Esophagus muscularis mucosa (tissue), 4 donors: Measurements from ENCODE around the gene BICDL1. TPM values are rescaled to one million over a fixed set of nuclear protein-coding genes. Genes with fewer than 3 reads are reported as not detected.

Experiments
- DNase-seq: peaks from one replicate; pipeline ENCODE4 v3.0.0-alpha.2; 2017; ENCODE audit errors: extremely low spot score
- H3K27ac ChIP-seq, 4 donors: fragments of 200-600 bp; sonication (generic); replicated peaks in 1 of 4; 1 replicate in 3 of 4; 2 replicates in 1 of 4; pipeline ENCODE4 v1.5.1; 2016 to 2019; ENCODE audit warnings: mild to moderate bottlenecking in 1 of 4
- H3K27me3 ChIP-seq, 4 donors: fragments of 200-600 bp; sonication (generic); one replicate each; pipeline versions ENCODE4 v1.5.1 to v1.6.0; 2016 to 2019
- H3K36me3 ChIP-seq, 4 donors: fragments of 200-600 bp; sonication (generic); one replicate each; pipeline ENCODE4 v1.5.1; 2016 to 2019
- H3K4me1 ChIP-seq, 4 donors: fragments of 200-600 bp; sonication (generic); one replicate each; pipeline ENCODE4 v1.5.1; 2016 to 2019
- H3K4me3 ChIP-seq, 4 donors: fragments of 200-600 bp; sonication (generic); 1 replicate in 2 of 4; 2 replicates in 2 of 4; pipeline ENCODE4 v1.5.1; 2016 to 2019; ENCODE audit warnings: mild to moderate bottlenecking in 4 of 4, moderate library complexity in 1 of 4
- H3K9me3 ChIP-seq, 4 donors: fragments of 200-600 bp; sonication (generic); 1 replicate in 3 of 4; 2 replicates in 1 of 4; pipeline ENCODE4 v1.5.1; 2016 to 2019
- CTCF ChIP-seq, 3 experiments: fragments of 200-600 bp in 2 of 3; fragments of 450-650 bp in 1 of 3; sonication (generic) in 2 of 3; IDR thresholded peaks; one replicate each; pipeline ENCODE4 v1.5.1; 2017 to 2019; ENCODE audit warnings: antibody characterized with exemption in 3 of 3, mild to moderate bottlenecking in 2 of 3, moderate library complexity in 1 of 3
- EP300 ChIP-seq: sonication (generic); formaldehyde crosslinking; IDR thresholded peaks from one replicate; pipeline ENCODE4 v1.6.1; 2017; ENCODE audit warnings: antibody characterized with exemption
- POLR2A ChIP-seq: fragments of 450-650 bp; IDR thresholded peaks from one replicate; pipeline ENCODE4 v1.6.1; 2017; ENCODE audit warnings: antibody characterized with exemption, moderate library complexity, mild to moderate bottlenecking, low read depth
- POLR2AphosphoS5 ChIP-seq, 2 donors: sonication (generic); formaldehyde crosslinking; IDR thresholded peaks; one replicate each; pipeline ENCODE4 v1.6.1; 2017; ENCODE audit warnings: antibody characterized with exemption in 2 of 2
- WGBS: methylation state at CpG from one replicate; pipeline ENCODE4 v1.1.5; 2018; 5-methylcytosine and 5-hydroxymethylcytosine counted together
- intact Hi-C: fragments of 100-400 bp; cut with DNase I; formaldehyde crosslinking; loops from one replicate; pipeline ENCODE4 v1.15.1; 2023
- total RNA-seq, 4 donors: library from RNA; depleted of rRNA; stranded (reverse); fragments of >200 nt; gene quantifications; one replicate each; pipeline versions ENCODE4 v1.1.0 to v1.2.1, GENCODE V29; 2016

BICDL1 gene
- total RNA-seq, 4 donors from 2014 or later, result 0.17 to 1.2 (median 0.77) TPM

DNA sequence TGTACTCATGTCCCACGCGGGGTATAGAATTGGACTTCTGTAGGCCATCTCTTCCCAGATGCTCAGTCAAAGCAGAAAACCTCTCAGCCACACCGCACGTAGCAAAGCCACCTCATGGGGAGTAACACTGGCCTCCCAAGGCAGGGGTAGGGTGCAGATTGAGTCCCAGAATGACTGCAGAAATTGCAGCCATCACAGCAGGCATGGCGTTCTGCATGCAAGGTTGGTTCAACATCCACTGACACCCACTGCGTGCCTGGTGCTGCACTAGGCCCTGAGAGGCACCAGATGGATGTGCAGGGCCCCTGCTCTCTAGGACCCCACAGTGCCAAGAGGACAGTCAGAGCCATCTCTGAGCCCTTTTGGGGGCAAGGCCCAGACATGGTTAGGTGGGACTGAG is 87.6 kb downstream of the BICDL1 start:
- Histone ChIP-seq H3K27me3 (no peaks in the 10 kb centered on the region), H3K27ac (no peak overlapping the region), H3K4me3 (no peak overlapping the region), H3K36me3 (no peaks in the 10 kb centered on the region), H3K4me1 (no peaks in the 10 kb centered on the region), H3K9me3 (no peaks in the 10 kb centered on the region)
- DNase-seq, result no peak
- whole genome bisulfite sequencing, result 91% methylated on average over 6 of the region's 6 CpGs
- TF ChIP-seq CTCF (IDR thresholded peaks at IDR 0.05) (no peak), POLR2AphosphoS5 (IDR thresholded peaks at IDR 0.05) (no peak), EP300 (no peak), POLR2A (no peak)
- intact Hi-C loops, result no loop called here

GRCh38 chr12:120077260-120077659 is 88.2 kb downstream of the BICDL1 start:
- no peak overlapping the region for H3K4me3 ChIP-seq
- intact Hi-C loops, result no loop called here
- 82% methylated on average over 6 of the region's 6 CpGs for WGBS
- no peak for TF ChIP-seq POLR2AphosphoS5 (IDR thresholded peaks at IDR 0.05)
- TF ChIP-seq POLR2A, result no peak
- no peak for TF ChIP-seq CTCF (IDR thresholded peaks at IDR 0.05)
- TF ChIP-seq EP300, result no peak
- no peaks in the 10 kb centered on the region for H3K36me3 ChIP-seq
- no peaks in the 10 kb centered on the region for H3K4me1 ChIP-seq
- H3K9me3 ChIP-seq, result no peaks in the 10 kb centered on the region
- no peak overlapping the region for H3K27ac ChIP-seq
- DNase-seq, result no peak
- H3K27me3 ChIP-seq, result no peaks in the 10 kb centered on the region

DNA sequence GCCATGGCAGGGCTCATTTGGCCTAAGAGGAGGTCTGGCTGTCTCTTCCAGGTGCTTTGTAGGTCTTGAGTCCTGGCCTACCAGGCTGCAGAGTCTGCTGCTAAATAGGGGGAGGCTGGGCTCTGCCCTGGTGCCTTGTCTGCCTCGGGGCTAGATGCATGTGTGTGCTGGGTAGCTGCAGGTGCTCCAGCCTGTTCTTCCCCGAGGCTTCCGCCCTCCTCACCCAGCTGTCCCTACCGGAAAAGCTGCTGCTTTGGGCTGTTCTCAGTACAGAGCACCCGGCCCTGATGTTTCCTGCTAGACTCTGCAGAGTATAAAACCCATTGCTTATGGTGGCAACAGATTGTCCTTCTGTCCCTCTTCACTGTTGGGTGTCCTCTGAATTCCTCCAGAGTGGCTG is 89.8 kb downstream of the BICDL1 start:
- no peak for DNase-seq
- intact Hi-C loops, result no loop called here
- TF ChIP-seq POLR2AphosphoS5 (IDR thresholded peaks at IDR 0.05), result no peak
- TF ChIP-seq CTCF (IDR thresholded peaks at IDR 0.05), result no peak
- TF ChIP-seq POLR2A, result no peak
- 65% methylated on average over 5 of the region's 5 CpGs for WGBS
- no peak overlapping the region for H3K4me3 ChIP-seq
- H3K36me3 ChIP-seq, result no peaks in the 10 kb centered on the region
- no peak overlapping the region for H3K27ac ChIP-seq
- H3K27me3 ChIP-seq, result no peaks in the 10 kb centered on the region
- no peaks in the 10 kb centered on the region for H3K4me1 ChIP-seq
- H3K9me3 ChIP-seq, result no peaks in the 10 kb centered on the region

DNA sequence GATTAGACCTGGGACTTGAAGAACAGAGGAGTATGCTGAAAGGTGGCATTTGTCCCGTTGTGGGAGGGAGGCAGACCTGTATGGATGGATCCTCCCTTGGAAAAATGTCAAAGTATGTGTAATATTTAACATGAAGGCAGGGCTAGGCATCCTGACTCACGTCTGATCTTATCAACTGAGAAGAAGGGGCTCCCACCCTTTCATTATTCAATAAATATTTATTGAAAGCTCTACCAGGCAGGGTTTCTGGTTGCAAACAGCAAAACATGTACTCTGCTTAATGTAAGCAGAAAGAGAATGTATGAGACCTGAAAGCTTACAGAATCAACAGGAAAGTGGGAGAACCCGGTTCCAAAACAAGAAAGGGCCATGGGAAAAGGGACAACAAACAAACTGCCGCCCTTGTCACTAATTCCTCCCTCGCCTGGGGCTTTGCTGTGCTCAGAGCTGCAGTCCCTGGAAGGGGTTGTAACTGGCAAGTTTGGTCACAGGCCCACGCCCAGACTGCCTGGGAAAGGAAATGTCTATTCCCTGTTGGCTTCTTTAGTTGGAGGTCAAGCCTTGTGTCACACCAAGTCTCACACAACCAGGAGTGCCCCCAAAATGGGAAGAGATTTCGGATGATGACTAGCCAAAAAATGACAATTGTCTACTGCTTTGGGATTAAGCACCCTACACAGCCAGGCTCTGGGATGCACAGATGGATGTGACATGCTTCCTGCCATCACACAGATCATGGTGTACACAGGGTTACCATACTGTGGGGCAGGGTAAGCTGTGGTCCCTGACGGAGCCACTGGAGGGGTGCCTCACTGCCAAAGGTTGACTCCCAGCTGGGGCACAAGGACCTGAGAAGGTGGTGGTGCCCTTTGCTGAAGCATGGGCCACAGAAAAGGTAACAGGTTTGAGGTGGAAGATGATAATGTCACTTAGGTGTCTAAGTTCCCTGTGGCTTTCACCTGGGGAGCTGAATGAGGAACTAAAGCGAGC is 90.7 kb downstream of the BICDL1 start:
- 71% methylated on average over 9 of the region's 9 CpGs for WGBS
- Histone ChIP-seq H3K4me1 (no peaks in the 10 kb centered on the region), H3K27ac (no peak overlapping the region), H3K4me3 (no peak overlapping the region), H3K27me3 (no peaks in the 10 kb centered on the region), H3K9me3 (no peaks in the 10 kb centered on the region), H3K36me3 (no peaks in the 10 kb centered on the region)
- TF ChIP-seq POLR2AphosphoS5 (IDR thresholded peaks at IDR 0.05) (no peak), EP300 (no peak), POLR2A (no peak), CTCF (IDR thresholded peaks at IDR 0.05) (no peak)
- intact Hi-C loops, result loop anchor here (10.0 kb wide), 1 partner anchor 95 kb away; the partner anchor contains the start of gene BICDL1
- DNase-seq, result no peak
